Lung (tissue), 12 donors: ENCODE results near the gene ZBTB21. TPM values are rescaled to one million over a fixed set of nuclear protein-coding genes. Genes with fewer than 3 reads are reported as not detected.
A peak's percentile ranks its signal among the peaks of the same experiment; 100 is the strongest.

Experiments
- ATAC-seq: fragments of 200-7000 bp; cut with Tn5 transposase; one replicate; pipeline ENCODE4 v1.9.1; 2020; ENCODE audit warnings: moderate number of reproducible peaks; ENCODE audit not compliant: insufficient read depth, low FRiP score
- DNase-seq, 3 donors: peaks; one replicate each; pipeline ENCODE4 v3.0.0-alpha.2; 2013 to 2017
- H3K27ac ChIP-seq, 2 donors: one replicate each; pipeline ENCODE4 v1.5.1; 2013; ENCODE audit warnings: mild to moderate bottlenecking in 2 of 2, moderate library complexity in 2 of 2, control low read depth in 1 of 2, inconsistent platforms in 1 of 2, low read depth in 1 of 2, low read length in 1 of 2
- H3K27me3 ChIP-seq, 3 donors: one replicate each; pipeline ENCODE4 v1.5.1; 2013; ENCODE audit warnings: low read length in 2 of 3; ENCODE audit not compliant: control insufficient read depth in 3 of 3, insufficient read depth in 3 of 3
- H3K36me3 ChIP-seq, 4 donors: one replicate each; pipeline ENCODE4 v1.5.1; 2013; ENCODE audit warnings: low read length in 4 of 4, mild to moderate bottlenecking in 1 of 4, moderate library complexity in 1 of 4; ENCODE audit not compliant: control insufficient read depth in 4 of 4, insufficient read depth in 4 of 4
- H3K4me1 ChIP-seq, 5 donors: one replicate each; pipeline ENCODE4 v1.5.1; 2013; ENCODE audit warnings: low read length in 5 of 5, mild to moderate bottlenecking in 2 of 5, moderate library complexity in 1 of 5; ENCODE audit not compliant: control insufficient read depth in 5 of 5, insufficient read depth in 5 of 5
- H3K4me3 ChIP-seq: one replicate; pipeline ENCODE4 v1.5.1; 2013; ENCODE audit warnings: mild to moderate bottlenecking, control low read depth, moderate library complexity
- H3K9ac ChIP-seq, 2 donors: one replicate each; pipeline ENCODE4 v1.5.1; 2013; ENCODE audit warnings: low read length in 2 of 2, control low read depth in 1 of 2; ENCODE audit not compliant: insufficient read depth in 1 of 2
- H3K9me3 ChIP-seq, 4 donors: one replicate each; pipeline ENCODE4 v1.5.1; 2013; ENCODE audit warnings: low read length in 3 of 4, mild to moderate bottlenecking in 1 of 4, moderate library complexity in 1 of 4; ENCODE audit not compliant: control insufficient read depth in 4 of 4, insufficient read depth in 3 of 4
- CTCF ChIP-seq: IDR thresholded peaks from 2 replicates; pipeline ENCODE4 v1.5.1; 2012; ENCODE audit warnings: mild to moderate bottlenecking; ENCODE audit errors: control extremely low read depth, extremely low read depth
- WGBS, 2 donors: extraction: QIAGEN DNeasy Blood & Tissue Kit; methylation state at CpG; one replicate each; pipeline ENCODE4 v1.1.7; 2013; 5-methylcytosine and 5-hydroxymethylcytosine counted together
- polyA plus RNA-seq, 2 donors: library from polyadenylated mRNA; stranded (reverse); fragments of 200-250 nt; gene quantifications; one replicate each; pipeline ENCODE4 v1.2.1, GENCODE V29; 2013
- total RNA-seq, 2 donors: library from RNA; depleted of rRNA in 1 of 2; stranded (reverse); fragments of >200 nt in 1 of 2; gene quantifications; one replicate each; pipeline ENCODE4 v1.2.1, GENCODE V29; 2014 to 2021
- donor health status: control.
- donor health status: control.
- donor health status: Bipolar disorder and iron deficiency.
- donor health status: healthy.
- donor health status: DM: yes; HTN: yes; CAD: no.

The ZBTB21 gene
- total and polyA plus RNA-seq, 4 donors, result 3.2 to 15.4 (median 7.5) TPM

GRCh38 chr21:42058631-42059111 is 48.5 kb upstream of the ZBTB21 start:
- no peaks in the 10 kb centered on the region for H3K27me3 ChIP-seq
- WGBS, 2 donors, result 74 to 95% methylated on average over 11 of the region's 11 CpGs
- peak overlapping the region in 1 of 2 donors; percentile 7 for H3K27ac ChIP-seq
- no peaks in the 10 kb centered on the region for H3K9me3 ChIP-seq
- no peaks in the 10 kb centered on the region for H3K36me3 ChIP-seq
- DNase-seq (no peak), ATAC-seq (no peak)
- H3K9ac ChIP-seq, result no peak overlapping the region
- peaks cover 0 to 28% (median 9%) of the 10 kb centered on the region in 5 donors for H3K4me1 ChIP-seq
- no peak for TF ChIP-seq CTCF
- H3K4me3 ChIP-seq, result no peak overlapping the region

- peaks cover 0 to 20% (median 9%) of the 10 kb centered on the region in 5 donors for H3K4me1 ChIP-seq
- H3K36me3 ChIP-seq, result no peaks in the 10 kb centered on the region
- no peaks in the 10 kb centered on the region for H3K27me3 ChIP-seq
- H3K4me3 ChIP-seq, result no peak overlapping the region
- WGBS, 2 donors, result 55 to 75% methylated on average over 11 of the region's 11 CpGs
- H3K27ac ChIP-seq, result peak overlapping the region in 1 of 2 donors; percentile 77
- DNase-seq (no peak), ATAC-seq (no peak)
- no peak for TF ChIP-seq CTCF
- H3K9ac ChIP-seq, result no peak overlapping the region
- no peaks in the 10 kb centered on the region for H3K9me3 ChIP-seq
Measured at GRCh38 chr21:42057851-42058437, 47.8 kb upstream of the ZBTB21 start.

GRCh38 chr21:42056996-42057689 is 47.0 kb upstream of the ZBTB21 start:
- Histone ChIP-seq H3K27ac (peak overlapping the region in 1 of 2 donors; percentile 71), H3K9me3 (no peaks in the 10 kb centered on the region), H3K9ac (no peak overlapping the region), H3K36me3 (no peaks in the 10 kb centered on the region), H3K4me3 (no peak overlapping the region), H3K4me1 (peaks cover 0 to 15% (median 9%) of the 10 kb centered on the region in 5 donors), H3K27me3 (no peaks in the 10 kb centered on the region)
- WGBS, 2 donors, result 36 to 63% methylated on average over 17 of the region's 17 CpGs
- TF ChIP-seq CTCF, result no peak
- DNase-seq (peak; percentile 61 to 78 (median 75)), ATAC-seq (peak; percentile 53)
